ENCODE results near the gene LRRC74A.
A peak's percentile ranks its signal among the peaks of the same experiment; 100 is the strongest.

LRRC74A gene

GRCh38 chr14:76808990-76809389, 17.2 kb upstream of the LRRC74A start:
- TF ChIP-seq, protein P1, sequence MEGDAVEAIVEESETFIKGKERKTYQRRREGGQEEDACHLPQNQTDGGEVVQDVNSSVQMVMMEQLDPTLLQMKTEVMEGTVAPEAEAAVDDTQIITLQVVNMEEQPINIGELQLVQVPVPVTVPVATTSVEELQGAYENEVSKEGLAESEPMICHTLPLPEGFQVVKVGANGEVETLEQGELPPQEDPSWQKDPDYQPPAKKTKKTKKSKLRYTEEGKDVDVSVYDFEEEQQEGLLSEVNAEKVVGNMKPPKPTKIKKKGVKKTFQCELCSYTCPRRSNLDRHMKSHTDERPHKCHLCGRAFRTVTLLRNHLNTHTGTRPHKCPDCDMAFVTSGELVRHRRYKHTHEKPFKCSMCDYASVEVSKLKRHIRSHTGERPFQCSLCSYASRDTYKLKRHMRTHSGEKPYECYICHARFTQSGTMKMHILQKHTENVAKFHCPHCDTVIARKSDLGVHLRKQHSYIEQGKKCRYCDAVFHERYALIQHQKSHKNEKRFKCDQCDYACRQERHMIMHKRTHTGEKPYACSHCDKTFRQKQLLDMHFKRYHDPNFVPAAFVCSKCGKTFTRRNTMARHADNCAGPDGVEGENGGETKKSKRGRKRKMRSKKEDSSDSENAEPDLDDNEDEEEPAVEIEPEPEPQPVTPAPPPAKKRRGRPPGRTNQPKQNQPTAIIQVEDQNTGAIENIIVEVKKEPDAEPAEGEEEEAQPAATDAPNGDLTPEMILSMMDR (conservative IDR thresholded peaks at IDR 0.05; ENCODE audit: low read length): no peak
- no peak overlapping the region for H3K4me3 ChIP-seq (ENCODE audit: low read length)
- no peak for DNase-seq (ENCODE audit: low read depth)

DNA sequence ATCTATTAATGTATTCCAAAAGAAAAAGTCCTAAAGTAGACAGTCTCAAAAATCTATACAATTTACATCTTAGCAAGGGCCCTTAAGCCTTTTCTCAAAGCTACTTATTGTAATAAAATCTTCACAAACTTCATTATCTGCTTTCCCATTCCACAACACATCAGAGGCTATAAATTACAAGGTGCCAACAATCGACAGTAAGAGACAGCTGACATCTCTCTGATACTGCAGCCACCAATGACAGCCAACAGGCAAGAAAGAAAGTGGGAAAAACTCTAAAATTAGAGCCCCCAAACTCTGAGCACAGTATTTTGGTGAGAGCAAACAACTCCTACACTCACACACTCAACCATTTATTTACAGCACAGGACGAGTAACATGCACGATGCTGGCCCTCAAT, 15.7 kb upstream of the LRRC74A start:
- DNase-seq (ENCODE audit: low read depth): no peak
- TF ChIP-seq, protein P1 (conservative IDR thresholded peaks at IDR 0.05; ENCODE audit: low read length): no peak
- H3K4me3 ChIP-seq (ENCODE audit: low read length): peak overlapping the region; percentile 28; the same call in 1 of the 2 replicates

GRCh38 chr14:76810953-76811400, 15.2 kb upstream of the LRRC74A start:
- TF ChIP-seq, protein P1 (conservative IDR thresholded peaks at IDR 0.05; ENCODE audit: low read length): peak; percentile 75
- H3K4me3 ChIP-seq (ENCODE audit: low read length): peak overlapping the region; percentile 49
- DNase-seq (ENCODE audit: low read depth): peak; percentile 47

DNA sequence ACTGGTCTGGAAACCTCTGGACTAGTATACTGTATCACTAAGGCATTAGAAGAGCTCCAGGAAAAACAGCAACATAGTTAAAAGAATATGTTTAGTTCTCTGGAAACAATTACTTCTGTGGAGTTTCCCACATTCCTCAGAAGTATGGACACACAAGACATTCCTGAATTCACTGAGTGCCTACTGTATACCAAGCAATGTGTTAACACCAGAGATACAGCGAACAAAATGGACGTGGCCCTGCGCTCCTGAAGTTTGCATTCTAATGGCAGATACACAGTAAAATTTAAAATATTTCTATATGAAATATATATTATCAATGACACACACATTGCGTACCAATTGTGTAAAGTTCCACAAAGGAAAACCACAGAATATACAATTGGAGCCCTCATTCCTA, 14.6 kb upstream of the LRRC74A start:
- TF ChIP-seq, protein P1 (conservative IDR thresholded peaks at IDR 0.05; ENCODE audit: low read length): no peak
- H3K4me3 ChIP-seq (ENCODE audit: low read length): peak overlapping the region; percentile 76
- peak; percentile 56 for DNase-seq (ENCODE audit: low read depth)

DNA sequence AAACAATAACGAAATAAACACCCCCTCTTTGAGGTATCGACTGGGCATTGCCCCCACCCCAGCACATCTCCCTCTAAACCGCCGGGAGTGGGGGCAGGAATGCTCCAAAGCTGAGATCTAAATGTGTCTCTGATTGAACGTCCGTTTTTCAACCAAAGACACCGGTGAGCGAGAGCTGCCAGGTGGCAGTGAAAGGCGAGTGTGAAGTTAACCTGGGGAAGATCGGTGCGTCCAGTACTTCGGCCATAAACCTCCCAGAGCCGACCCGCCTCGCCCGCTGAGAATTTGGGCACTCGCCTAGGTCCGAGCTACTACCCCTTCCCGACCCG, 14.2 kb upstream of the LRRC74A start:
- no peak for DNase-seq (ENCODE audit: low read depth)
- TF ChIP-seq, protein P1 (conservative IDR thresholded peaks at IDR 0.05; ENCODE audit: low read length): no peak
- H3K4me3 ChIP-seq (ENCODE audit: low read length): peak overlapping the region; percentile 76

DNA sequence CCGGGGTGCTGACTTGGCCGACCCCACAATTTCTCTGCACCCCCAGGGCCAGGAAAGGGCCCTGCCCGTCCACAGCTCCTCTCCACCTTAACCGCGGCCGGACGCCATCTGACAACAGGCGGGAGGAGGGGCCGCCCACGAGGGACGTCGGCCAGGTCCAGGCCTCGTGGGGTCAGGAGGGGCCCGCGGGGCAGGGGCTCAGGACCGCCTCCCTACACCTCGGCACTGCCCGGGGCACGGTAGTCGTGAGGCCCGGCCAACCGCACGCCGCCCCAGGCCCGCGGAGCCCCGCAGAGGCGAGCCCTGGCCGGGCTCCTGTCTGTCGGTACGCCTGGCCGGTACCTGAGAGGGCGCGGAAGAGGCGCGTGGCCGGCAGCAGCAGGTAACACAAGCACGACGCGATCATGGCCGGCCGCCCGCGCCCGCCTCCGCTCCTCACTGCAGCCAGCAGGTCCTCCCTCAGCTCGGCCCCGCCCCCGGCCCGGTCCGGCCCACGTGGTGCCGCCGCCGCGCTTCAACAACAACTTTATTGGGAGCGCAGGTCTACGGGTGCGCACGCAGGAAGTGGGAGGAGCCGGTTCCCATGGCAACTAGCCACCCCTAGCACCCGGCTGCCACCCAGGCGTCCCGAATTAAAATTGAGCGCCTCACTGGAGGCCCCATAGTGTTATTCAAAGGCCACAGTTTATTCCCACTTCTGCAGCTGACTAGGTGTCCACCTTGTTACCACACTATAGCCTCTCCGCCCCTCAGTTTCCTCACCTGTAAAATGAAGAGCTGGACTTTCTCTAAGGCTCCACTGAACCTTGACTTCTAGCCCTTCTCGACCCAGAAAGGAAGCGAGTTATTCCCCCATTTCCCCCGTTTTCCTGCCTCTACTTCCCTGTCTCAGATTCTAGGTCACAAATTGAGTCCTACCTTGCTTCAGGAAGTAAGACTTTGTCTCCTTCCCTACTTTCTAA, 13.5 kb upstream of the LRRC74A start, which contains the start of gene ANGEL1:
Gene ANGEL1, minus strand, starts transcription at position 461 of the 962 bp plus-strand sequence. Its CDS starts 55 bp downstream, at position 406.
- H3K4me3 ChIP-seq (ENCODE audit: low read length): peak within 1 kb of the TSS; percentile 76
- TF ChIP-seq, protein P1 (conservative IDR thresholded peaks at IDR 0.05; ENCODE audit: low read length): no peak
- DNase-seq (ENCODE audit: low read depth): peak; percentile 93
